NB4 (cell line): ENCODE measurements around the gene OAT.

Experiments
- DNase-seq: peaks from one replicate; pipeline ENCODE4 v3.0.0; 2010; ENCODE audit warnings: low read depth
- H3K4me3 ChIP-seq: one replicate; pipeline ENCODE4 v1.5.1; 2011; ENCODE audit warnings: mild to moderate bottlenecking, low read depth, low read length, moderate library complexity
- CTCF ChIP-seq: IDR thresholded peaks from one replicate; pipeline ENCODE4 v1.5.1; 2012; ENCODE audit warnings: low read depth, low read length
- MAX ChIP-seq: IDR thresholded peaks from 2 replicates; pipeline ENCODE4 v1.6.1; 2011; ENCODE audit warnings: low read depth, low read length
- MYC ChIP-seq: IDR thresholded peaks from 2 replicates; pipeline ENCODE4 v1.6.1; 2011; ENCODE audit warnings: low read depth, low read length
- POLR2A ChIP-seq: IDR thresholded peaks from 2 replicates; pipeline ENCODE4 v1.6.1; 2011; ENCODE audit warnings: mild to moderate bottlenecking; ENCODE audit not compliant: insufficient read length; ENCODE audit errors: extremely low read depth

Gene OAT

GRCh38 chr10:124450783-124451057 is 32.0 kb upstream of the OAT start:
- no peak for DNase-seq
- no peak overlapping the region for H3K4me3 ChIP-seq
- TF ChIP-seq MYC (no peak), MAX (no peak), POLR2A (no peak), CTCF (no peak)

DNA sequence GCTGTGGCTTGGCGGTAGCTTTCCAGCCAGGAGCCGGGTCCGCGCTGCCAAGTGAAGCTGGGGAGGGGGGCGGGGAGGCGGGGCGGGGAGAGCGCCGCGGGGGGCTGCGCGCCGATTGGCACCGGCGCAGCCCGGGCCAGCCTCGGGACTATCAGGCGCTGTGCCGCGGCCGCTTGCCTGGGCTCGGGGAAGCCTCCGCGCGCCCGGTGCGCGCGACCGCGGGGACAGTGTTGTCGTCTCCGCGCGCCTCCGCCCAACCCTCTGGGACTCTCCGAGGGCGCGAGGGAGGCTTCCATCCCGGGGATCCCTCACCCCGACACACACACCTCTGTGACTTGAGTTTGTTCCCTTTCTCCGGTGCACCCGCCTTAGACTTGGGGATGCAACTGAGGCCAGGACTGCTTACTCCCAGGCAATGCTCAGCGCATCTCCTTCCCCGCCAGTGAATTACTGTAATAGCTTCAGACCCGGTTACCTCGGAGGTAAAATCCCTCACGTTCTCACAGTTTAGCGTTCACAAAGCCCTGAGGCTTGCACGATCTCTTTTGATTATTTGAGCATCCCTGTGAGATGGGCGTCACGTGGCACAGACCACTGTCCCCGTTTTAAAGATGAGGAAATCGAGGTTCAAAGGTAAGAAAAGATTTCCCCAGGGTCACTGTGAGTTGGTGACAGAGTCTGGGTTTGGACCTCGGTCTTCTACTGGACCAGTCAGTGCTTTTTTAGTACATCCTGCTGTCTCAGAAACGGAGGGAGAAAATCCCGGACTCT is 31.5 kb upstream of the OAT start, which contains the start of gene NKX1-2:
Gene NKX1-2 (minus strand): TSS at position 24 of the 771 bp plus-strand sequence. CDS start 92 bp downstream, outside the sequence.
- no peak for DNase-seq
- H3K4me3 ChIP-seq = no peak within 1 kb of the TSS
- TF ChIP-seq MYC = no peak
- TF ChIP-seq CTCF = no peak
- no peak for TF ChIP-seq POLR2A
- TF ChIP-seq MAX = no peak

- TF ChIP-seq MAX (no peak), MYC (no peak), CTCF (no peak), POLR2A (no peak)
- DNase-seq = no peak
- H3K4me3 ChIP-seq = no peak overlapping the region
These were observed 30.7 kb upstream of the OAT start for GRCh38 chr10:124449170-124450011.

DNA sequence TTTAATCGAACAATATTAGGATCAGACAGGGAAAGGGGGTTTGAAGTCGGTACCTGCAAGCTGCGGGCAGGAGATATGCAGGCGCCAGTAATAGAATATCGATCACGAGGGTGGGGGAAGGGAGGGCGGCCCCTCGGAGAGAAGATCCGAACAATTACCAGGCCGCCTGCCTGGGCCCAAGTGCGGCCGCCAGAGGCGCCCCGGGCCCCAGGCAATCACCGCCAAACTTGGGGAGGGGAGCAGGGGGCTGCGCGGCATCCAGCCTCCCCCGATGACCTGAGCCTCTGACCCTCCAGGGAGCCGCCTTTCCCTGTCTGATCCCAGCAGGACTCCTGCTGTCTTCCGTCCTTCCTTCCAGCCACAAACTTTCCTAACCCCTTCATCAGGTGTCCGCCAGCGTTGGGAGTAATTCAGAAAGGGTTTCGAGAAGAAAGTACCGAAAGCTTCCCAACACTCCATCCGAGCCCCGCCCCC is 30.0 kb upstream of the OAT start:
- DNase-seq = no peak
- TF ChIP-seq MYC (no peak), POLR2A (no peak)
- no peak overlapping the region for H3K4me3 ChIP-seq

DNA sequence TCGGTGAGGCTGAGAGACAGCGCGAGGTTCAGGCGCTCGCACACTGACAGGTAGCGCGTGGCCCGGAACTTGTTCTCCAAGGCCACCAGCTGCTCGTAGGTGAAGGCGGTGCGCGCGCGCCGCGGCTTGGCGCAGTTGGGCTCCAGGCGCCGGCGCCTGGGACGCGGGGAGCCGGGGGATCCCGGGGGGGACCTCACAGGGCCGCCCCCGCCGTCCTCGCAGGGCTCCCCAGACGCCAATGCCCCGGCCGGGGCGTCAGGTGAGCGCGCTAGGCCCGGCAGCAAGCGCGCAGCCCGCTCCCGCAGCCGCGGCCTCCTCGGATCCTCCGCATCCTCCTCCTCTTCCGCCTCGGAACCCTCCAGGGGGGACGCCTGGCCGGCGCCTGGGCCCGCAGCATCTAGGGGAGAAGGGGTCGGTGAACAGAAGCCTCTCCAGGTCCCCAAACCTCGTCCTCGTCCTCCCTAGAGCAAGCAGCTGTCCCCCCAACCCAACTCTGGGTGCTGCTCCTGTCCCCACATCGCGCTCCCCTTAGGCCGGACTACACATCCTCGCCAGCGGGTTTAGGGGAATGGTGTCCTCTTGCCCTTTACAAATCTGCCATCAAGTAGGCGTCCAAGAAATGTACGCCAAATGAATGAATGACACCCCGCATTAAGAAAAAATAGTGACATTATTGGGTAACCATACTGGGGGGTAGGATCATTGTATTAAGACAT is 29.2 kb upstream of the OAT start:
- H3K4me3 ChIP-seq = no peak overlapping the region
- TF ChIP-seq MYC = no peak
- TF ChIP-seq MAX = no peak
- TF ChIP-seq POLR2A = no peak
- TF ChIP-seq CTCF = no peak
- DNase-seq = no peak
